ENCODE results near the gene NRXN3.

Gene NRXN3

DNA sequence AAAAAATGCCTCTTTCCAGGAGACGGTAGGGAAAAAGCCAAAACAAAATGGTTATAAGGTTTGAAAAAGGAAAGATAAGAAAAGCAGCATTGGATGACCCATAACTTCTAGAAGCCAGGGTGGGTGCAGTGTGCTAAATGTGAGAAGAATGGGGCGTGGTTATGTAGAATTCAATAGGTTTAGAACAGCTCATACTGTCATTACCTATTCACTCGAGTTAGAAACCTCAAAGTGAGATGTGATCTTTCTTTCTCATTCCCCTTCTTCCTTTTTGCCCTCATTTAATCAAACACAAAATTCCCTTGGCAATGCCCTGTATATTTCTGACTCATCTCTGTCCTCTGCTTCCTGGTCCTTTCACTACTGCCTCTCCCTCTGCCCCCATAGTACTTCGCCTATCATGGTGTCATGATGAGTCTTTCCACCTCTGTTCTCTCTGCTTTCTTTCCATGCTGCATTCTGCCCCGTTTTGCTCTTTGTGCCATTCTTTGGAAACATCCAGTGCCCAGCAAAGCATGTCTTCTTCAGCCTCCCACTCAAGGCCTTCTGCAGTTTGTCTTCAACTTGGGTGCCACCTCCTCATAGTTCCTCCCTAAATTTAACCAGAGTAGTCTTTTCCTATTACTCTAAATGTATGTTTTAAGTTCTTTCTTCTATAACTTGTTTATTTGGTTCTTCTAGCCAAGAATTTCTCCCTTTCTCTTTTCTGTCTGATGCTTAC is 496.3 kb downstream of the NRXN3 start:
- no peak for DNase-seq

DNA sequence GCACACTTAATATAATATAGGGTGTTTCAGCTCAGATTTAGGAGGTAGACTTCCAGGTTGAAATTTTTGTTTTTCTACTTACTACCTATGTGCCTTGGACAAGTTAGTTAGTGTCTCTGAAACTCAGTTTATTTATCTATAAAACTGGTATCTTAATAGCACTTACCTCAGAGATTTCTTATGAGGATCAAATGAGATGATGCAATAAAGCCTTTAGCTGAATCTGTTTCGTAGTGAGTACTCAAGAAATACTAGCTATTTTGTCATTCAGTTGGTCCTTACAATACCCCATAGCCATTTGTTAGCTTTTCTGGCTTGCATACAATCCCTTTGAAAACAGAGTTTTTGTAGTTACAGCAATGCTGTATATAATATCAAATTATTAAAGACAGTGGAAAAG is 497.0 kb downstream of the NRXN3 start:
- no peak for DNase-seq

DNA sequence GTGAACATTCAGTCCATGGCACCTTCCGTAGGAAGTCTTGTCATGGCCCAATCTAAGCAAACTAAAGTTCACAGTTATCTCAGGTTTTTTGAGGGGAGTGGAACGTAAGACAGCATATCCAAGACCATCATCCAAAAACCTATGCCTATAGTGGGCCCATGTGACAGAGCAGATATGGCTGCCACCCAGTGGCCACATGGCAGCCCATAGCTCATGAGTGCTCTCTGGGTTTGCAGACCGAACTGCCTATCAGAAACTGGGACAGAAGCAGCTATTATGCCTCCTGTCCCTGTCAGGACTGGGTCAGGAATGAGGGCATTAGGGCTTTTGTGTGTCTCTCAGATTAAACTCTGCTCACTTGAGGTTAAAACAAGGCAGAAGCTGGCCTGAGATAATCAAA is 503.7 kb downstream of the NRXN3 start:
- no peak for DNase-seq

DNA sequence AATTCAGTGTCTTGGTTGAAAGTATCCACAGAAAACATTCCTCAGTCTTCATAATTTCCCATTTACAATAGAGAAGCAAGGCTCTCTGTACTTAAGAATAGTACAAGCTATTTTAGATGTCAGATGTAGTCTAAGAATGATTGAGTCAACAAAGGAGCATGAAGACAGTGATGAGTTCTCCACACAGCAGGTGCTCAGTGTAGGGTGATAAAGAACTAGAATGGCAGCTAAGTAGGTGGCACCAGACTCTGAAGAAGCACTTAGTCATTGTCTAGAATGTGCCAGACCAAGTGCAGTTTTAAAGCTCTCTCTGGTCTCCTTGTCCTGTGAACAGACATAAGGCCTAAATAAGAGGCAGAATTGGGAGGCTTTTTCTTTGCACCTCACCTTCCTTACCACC is 504.6 kb downstream of the NRXN3 start:
- DNase-seq, result no peak

DNA sequence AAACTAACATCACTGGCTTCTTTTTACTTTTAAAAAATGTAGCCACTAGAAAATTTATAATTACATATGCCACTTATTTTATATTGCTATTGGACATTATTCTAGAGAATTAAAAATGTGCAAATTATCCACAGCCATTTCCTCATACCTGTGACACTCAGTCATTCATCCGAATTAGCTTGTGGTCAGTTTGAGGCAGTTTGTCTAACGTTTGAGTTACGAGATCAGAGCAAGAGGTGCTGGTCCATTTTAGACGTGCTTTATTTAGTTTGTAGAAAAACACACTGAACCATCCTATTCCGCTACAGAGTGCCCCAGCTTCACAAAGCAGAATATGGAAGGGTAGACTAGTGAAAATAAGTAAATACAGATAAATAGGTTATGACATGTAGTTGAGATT is 513.0 kb downstream of the NRXN3 start:
- no peak for DNase-seq

DNA sequence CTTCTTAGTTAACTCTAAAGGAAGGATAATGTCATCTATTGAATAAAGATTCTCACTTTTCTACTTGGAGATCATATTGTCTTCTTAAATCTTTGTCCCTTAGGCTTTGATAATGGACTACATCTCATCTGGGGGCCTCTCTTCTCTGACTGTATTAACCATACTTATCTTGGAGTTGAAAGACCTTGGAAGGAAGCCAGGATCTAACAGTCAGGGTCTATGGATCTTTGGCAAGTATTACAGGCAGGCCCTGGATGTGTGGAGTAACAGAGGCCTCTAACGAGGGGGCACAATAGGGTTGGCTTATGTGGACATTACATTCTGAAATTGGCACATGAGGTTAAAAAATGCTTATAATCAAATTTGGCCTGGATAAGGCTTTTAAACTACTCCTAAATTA is 513.8 kb downstream of the NRXN3 start:
- no peak for DNase-seq

DNA sequence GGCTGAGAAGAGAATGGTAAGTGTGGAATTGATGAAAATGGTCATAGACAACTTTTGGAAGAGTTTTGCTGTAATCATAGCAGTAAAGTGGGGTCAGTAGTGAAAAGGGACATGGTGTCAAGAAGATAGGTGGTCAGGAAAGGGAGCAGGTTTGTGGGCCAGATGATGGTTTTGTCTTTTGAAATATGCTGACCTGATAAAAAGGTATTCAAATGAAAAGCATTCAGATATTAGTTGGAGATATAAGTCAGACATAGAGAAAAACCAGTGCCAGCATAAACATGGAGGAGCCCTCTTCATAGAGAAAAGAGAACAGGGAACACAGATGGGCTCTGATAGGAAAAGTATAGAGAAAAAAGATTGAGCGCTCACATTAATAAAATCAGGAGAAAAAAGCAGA is 518.3 kb downstream of the NRXN3 start:
- no peak for DNase-seq

DNA sequence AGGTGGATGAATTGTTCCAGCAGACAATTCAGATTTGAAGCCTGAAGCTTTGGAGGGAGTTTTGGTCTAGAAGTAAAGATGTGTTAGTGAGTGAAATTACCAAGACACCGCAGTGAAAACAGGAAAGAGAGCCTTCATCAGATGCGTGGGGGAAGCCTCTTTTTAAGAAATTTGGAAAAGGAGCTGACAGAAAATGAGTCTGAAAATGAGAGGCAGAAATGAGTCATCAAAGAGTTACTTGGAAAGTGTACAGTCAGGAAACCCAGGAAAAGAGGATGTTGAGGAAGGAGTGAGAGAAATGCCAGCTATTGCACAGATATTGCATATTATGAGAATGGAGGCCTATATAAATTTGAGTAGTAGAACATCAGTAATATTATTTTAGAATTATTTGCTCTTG is 520.7 kb downstream of the NRXN3 start:
- no peak for DNase-seq

DNA sequence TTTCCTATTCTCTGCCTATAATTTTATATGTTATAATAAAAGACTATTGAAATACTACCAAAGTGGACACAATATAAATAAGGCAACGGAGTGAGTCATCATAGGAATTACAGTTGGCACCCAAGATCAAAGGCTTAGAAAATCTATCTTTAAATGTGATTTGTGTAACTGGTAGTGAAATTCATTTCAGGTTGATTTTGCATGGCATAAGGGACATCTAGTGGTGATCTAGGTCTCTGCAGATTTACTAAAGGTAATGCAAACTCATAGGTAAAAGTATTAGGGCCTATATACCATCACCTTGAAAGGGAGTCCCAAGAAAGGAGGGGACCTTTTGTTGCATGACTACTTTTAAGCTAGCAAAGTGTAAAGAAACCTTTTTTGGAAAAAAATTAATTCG is 527.2 kb downstream of the NRXN3 start:
- DNase-seq, result no peak

DNA sequence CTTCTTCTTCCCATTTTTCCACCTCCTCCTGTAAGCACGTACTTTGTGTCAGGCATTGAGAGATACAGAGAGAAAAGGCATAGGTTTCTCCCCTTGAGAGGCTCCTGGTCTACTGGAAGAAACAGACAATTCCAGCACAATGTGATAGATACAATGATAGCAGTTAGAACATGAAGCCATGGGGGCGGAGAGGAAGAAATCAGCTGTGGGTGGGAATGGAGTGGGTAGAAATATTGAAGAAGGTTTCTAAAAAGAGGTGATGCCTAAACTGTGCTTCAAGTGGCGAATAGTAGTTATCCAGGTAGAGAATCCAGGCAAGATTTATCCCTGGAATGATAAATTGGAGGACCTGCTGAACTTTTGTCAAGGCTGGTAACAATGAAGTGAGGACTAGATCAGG is 528.8 kb downstream of the NRXN3 start:
- DNase-seq, result no peak

DNA sequence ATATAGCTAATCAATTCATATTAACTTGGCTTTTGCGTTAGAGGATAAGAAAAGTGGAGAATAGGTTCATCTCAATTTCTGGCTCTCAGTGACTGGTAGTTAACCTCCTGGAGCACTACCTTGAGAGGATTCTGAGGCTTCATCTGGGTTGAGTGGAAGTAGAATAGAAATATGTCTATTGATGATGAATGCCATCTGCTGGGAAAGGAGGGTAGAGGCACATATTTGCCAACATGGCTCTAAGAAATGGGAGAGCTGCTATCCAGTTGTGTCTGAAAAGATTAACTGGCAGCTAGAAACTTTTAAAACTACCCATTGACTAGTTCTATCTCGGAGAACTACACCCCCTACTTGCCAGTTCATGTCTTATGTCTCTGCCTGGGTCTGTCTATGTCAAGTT is 530.1 kb downstream of the NRXN3 start:
- no peak for DNase-seq

DNA sequence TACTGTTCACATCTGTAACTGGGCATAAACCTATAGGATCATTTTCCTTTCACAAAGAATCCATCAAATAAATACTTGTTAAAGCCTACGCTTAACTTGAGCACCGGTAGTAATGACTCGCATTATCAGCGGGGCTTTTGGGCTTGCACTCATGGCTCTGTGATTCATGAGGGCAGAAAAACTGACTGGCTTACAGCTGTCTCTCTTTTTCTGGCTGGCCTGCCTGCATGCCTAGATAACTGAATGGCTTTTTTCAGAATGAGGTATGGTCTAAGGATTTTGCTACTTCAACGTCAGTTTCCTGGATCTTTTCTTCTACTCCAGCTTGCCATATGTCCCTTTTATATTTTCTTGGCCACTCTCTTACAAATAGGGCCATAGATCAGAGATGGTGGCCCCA is 531.1 kb downstream of the NRXN3 start:
- no peak for DNase-seq

DNA sequence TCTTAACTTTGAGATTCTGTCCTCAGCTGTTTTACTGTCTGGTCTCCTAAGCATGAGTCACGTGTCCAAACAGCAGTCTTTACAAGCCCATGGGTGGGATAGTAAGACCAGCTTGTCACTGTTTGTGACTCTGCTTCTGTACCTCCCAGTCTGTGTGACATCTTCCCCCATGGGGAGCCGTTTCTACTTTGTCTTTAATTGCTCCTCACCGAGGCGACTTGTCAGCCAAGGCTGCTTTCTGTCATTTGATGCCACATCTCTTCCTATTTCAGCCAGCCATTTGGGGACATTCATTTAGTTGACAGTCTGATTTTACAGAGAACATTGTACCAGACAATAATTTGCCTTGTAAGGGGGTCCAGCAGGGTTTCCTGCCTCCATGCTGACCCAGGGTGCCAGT is 534.8 kb downstream of the NRXN3 start:
- no peak for DNase-seq

DNA sequence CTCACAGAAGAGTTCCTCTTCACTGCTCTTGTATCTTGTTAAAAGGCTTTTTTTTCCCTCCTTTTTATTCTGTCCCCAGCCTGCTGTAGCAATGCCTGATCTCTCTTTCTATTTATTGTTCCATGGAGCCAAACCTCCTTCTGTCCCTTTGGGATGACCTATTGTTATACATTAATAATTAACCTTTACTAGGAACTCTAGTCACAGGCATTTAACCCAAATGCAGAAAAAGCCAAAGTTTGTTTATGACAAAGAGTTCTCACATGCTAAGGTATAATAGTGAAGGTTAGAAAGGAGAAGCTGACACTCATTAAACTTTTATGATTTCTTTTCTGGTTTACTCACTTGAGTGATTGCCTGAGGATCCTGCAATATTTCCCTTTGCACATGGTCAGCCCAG is 535.8 kb downstream of the NRXN3 start:
- DNase-seq, result no peak

DNA sequence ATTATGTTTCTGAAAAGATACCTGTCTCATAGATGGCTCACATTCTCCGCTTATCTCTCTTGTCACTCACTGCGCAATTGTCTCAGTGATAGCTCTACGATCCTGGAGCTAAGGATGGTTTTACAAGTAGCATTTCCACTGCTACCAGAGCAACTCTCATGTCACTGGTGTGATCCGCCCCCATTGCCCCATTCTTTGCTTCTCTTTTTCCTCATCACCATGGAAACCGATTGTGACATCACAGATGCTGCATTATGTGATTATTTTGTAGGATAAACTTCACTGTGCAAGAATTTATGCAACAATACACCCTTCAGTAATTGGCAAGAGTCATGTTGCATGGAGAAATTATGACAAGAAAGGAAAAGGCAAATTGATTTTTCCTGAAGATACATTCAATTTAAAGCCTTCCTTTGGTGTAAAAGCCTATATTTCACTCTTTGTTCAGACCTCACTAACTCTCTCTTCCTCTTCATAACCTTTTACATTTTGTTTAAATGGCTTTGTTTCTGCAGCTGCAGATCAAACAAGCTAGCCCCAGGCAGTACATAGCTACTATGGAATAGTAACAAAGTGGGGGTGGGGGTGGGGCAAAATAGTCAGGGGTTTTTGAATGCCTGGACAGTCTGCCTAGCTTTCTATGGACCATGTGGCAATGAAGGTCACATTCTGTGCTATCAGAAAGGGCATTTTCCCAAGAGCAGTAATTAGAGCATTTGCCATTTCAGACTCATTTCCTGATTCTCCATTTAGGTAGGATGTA is 539.8 kb downstream of the NRXN3 start:
- DNase-seq, result no peak

DNA sequence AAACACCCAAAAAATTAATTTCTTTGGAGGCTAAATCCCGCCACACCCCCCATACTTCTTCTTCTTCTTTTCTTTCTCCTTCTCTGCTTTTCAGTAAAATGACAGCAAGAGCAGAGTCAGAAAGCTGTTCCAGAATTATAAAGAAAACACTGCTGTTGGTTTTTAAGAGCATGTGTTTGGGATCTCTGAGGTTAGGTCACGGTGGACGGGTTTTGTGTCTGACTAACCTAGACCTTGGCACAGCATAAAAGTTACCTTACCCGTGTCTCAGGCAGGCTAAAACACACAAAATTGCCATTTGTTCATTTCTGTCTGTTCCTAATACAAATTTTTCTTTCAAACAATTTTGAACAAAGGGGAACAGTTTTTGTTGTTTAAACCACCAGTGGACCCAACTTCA is 540.8 kb downstream of the NRXN3 start:
- DNase-seq, result no peak

DNA sequence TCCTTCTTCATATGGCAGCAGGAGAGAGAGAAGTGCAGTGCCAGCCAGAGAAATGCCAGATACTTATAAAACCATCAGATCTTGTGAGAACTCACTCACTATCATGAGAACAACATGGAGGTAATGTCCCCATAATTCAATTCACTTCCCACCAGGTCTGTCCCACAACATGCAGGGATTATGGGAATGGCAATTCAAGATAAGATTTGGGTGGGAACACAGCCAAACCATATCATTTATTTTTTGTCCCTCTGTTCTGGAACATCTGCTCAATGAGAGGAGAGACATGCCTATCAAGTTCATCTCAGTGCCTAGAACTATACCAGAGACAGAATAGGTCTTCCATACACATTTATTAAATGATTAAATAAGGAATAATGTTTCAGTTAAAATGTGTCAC is 543.5 kb downstream of the NRXN3 start:
- no peak for DNase-seq

DNA sequence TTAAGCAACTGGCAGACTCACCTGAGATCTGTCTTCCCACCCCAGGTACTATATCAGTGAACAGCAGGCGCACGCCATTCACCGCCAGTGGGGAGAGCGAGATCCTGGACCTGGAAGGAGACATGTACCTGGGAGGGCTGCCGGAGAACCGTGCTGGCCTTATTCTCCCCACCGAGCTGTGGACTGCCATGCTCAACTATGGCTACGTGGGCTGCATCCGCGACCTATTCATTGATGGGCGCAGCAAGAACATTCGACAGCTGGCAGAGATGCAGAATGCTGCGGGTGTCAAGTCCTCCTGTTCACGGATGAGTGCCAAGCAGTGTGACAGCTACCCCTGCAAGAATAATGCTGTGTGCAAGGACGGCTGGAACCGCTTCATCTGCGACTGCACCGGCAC is 544.5 kb downstream of the NRXN3 start:
- DNase-seq, result no peak

DNA sequence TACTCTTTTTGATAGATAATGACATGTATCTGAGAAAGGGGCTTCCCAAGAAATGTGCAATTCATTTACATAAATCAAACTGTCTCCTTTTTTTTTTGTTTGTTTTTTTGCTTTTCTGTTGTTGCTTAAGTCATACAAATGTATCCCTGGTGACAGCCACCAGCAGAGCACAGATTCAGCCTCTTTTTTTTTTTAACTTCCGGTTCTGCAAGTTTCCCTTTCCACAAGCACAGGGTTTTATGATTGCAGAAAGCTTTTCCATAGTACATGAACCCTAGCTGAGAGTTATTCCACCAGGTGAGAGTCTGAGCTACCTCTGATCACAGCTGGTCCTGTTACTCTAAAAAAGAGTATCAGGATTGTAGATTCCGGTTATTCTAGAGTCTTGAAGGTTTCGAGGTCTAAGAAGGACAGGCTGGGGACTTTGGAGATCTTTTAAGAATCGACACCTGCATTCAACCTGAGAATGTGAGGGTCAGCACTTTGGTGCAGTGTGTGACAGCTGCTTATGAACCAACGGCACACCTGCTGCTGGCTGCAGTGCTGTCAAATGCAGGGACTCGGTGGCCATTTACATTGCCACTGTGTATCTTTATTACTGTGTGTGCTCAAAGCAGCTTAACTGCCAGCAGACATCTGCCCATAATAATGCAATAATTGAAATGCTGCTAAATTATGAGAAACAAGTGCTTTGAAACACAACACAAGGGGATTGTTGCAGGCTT is 551.7 kb downstream of the NRXN3 start:
- no peak for DNase-seq

DNA sequence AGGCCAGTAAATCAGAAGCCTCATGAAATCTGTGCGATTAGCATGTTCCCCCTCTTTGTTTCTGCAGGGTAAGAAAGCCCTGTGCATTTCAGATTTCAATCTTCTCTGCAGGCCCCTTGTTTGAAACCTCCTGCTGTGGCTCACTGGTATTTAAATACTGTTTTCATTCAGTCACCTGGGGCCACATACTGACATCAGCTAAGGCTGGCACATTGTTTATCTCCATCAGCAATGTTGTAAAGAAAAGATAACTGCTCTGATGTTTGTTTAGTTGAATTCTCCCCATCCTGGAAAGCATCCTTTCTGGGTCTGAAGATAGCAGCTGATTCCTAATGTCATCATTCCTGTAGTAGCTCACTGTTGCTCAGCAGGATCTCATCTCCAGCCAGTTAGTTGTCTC is 554.9 kb downstream of the NRXN3 start:
- DNase-seq, result no peak

DNA sequence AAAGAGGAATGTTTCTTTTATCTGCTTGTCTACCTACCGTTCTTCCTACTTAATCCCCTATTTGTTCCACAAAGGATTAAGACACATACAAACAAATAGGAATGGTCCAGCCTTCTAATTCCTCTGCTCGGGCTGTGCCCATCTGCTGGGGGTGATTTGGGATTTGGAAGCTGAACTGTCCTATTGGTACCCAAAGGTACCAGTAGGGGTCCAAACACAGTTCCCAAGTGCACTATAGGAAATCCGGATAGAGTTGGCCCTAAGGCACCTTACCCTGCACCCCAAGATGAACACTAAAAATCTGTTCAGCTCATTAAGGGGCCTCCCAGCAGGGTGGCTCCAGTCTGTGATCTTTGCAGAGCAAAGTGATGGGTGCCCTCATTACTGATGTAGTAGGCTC is 566.9 kb downstream of the NRXN3 start:
- DNase-seq, result no peak

DNA sequence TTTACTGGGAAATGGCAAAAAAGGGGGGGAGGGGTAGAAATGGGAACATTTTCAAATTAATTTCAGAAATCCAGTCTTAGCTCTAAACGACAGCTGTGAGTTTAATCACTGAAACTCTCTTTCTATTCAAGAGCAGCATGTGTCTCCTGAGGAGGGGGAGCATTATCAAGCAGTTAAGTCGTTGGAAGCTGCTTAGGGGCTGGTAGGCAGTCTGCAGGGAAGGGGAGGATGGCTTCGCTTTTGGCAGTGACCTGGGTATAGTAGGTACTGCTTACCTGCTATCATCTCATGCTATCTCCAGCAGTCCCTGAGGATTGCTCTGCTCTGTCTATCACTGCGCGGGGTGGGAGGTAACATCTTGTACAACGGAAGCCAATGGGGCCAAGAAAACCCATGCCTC is 567.4 kb downstream of the NRXN3 start:
- DNase-seq, result no peak

DNA sequence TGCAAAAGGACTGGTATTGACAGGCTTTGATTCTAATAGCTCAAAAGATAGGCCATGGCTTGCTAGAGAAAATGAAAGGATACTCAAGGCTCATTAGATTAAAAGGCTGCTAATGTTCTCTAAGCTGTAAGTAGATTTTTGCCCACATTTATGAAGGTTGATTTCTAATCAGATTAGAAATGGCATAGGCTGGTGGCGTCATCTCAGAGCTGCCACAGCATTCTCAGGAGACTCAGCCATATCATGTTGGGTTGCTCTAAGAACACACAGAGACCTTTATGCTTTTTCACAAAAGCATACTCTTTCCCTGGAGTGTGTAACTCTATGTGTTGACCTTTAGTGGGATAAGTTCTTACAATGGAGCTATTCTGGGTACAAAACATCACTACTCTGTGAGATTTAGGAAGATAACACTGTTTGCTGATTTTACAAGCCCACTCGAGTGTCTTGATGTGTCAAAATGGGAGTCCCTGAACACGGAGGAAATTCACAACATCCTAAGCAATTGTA is 576.0 kb downstream of the NRXN3 start:
- no peak for DNase-seq

DNA sequence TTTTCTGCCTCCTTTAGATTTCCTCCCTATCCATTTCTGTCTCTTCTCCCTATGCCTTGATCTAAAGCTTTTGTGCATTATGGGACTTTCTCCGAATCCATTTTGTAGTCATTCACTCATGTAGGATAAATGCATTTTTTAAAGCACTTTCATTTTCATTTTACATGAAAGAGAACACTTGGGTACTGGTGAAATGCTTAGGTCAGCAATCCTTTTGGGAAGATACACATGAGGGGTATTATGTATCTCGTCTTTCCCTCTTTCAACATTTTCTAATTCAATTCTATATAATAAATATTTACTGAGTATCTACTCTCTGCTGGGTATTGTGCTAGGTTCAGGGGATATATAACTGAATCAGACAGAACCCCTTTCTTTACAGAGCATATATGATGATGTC is 577.6 kb downstream of the NRXN3 start:
- no peak for DNase-seq
